ENCODE data around the gene XPR1.

The XPR1 gene

GRCh38 chr1:180611016-180611930 is 20.5 kb upstream of the XPR1 start:
- ChIA-PET CTCF (interaction anchor here (1.3 to 2.9 kb wide), 3 partner anchors 9 to 252 kb away, joined by 3 to 7 read pairs (median 4); no protein-coding TSS in a partner anchor), POLR2A (interaction anchor here (0.5 kb wide), 1 partner anchor 36 kb away, joined by 3 read pairs; no protein-coding TSS in a partner anchor)
- TF ChIP-seq, protein P1, sequence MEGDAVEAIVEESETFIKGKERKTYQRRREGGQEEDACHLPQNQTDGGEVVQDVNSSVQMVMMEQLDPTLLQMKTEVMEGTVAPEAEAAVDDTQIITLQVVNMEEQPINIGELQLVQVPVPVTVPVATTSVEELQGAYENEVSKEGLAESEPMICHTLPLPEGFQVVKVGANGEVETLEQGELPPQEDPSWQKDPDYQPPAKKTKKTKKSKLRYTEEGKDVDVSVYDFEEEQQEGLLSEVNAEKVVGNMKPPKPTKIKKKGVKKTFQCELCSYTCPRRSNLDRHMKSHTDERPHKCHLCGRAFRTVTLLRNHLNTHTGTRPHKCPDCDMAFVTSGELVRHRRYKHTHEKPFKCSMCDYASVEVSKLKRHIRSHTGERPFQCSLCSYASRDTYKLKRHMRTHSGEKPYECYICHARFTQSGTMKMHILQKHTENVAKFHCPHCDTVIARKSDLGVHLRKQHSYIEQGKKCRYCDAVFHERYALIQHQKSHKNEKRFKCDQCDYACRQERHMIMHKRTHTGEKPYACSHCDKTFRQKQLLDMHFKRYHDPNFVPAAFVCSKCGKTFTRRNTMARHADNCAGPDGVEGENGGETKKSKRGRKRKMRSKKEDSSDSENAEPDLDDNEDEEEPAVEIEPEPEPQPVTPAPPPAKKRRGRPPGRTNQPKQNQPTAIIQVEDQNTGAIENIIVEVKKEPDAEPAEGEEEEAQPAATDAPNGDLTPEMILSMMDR (IDR thresholded peaks at IDR 0.05; ENCODE audit: control extremely low read depth, extremely low read depth, low read depth, missing control alignments) = no peak
- DNase-seq (ENCODE audit: extremely low spot score) = no peak

DNA sequence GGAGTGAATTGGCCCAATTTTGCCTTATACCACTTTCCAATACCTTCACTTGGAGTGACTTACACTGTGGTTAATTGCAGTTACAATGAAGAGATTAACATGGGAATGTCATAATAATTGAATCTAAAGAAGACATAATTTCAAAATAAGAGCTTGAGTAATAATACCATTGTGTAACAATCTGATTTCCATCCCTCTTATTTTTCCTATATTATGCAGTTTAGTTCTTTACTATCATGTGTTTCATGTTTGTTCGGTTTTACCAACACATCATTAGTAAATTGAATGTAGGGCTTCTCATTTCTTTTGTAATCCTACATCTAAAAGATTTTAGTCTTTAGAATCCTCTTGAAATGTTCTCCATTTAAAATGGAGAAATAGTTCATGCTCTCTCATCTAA is 19.2 kb upstream of the XPR1 start:
- TF ChIP-seq, protein P1 (IDR thresholded peaks at IDR 0.05; ENCODE audit: control extremely low read depth, extremely low read depth, low read depth, missing control alignments) = no peak
- CTCF ChIA-PET = no interaction called here
- DNase-seq (ENCODE audit: extremely low spot score) = no peak
- POLR2A ChIA-PET = interaction anchor here (0.7 kb wide), 1 partner anchor 505 kb away, joined by 3 read pairs; no protein-coding TSS in a partner anchor

- no peak for DNase-seq (ENCODE audit: extremely low spot score)
- TF ChIP-seq, protein P1 (IDR thresholded peaks at IDR 0.05; ENCODE audit: control extremely low read depth, extremely low read depth, low read depth, missing control alignments) = no peak
- ChIA-PET POLR2A (no interaction called here), CTCF (interaction anchor here (1.0 kb wide), 1 partner anchor 13 kb away, joined by 5 read pairs; no protein-coding TSS in a partner anchor)
Measured at GRCh38 chr1:180614730-180615129, 17.1 kb upstream of the XPR1 start.

DNA sequence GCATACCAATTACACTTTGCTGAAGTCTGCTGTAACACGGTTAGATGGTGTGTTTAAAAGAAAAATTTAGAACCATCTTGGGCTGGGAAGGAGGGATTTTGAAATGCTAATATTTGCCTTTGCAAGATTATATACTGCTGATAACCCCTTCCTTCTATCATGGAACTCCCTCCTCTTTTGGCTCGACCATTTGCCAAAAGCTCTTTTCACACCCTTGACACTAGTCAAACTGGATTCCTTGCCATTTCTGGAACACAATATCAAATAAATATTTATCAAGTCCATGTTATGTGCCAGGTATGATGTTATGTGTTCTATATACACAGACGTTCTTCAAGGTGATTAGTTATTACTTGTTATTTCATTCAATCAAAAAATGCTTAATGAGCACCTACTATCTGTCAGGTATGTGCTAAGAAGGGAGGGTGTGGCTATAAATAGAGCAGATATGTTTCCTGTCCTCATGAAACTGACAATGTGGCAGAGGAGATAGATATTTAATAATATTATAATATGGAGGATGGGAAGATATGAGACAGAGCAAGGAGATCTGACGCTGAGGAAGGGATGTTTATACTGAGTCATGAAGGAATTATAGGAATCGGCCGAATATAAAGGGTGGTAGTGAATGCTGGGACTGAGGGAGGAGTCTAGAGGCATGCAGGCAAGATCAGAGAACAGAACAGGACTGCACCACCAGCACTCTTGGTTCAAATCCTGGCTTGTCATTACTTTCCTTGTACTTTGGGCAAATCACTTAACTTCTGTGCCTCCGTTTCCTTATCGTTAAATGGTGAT is 16.1 kb upstream of the XPR1 start:
- ChIA-PET CTCF (interaction anchor here (1.0 kb wide), 1 partner anchor 14 kb away, joined by 5 read pairs; no protein-coding TSS in a partner anchor), POLR2A (no interaction called here)
- DNase-seq (ENCODE audit: extremely low spot score) = no peak
- TF ChIP-seq, protein P1 (IDR thresholded peaks at IDR 0.05; ENCODE audit: control extremely low read depth, extremely low read depth, low read depth, missing control alignments) = no peak

- CTCF ChIA-PET = interaction anchor here (1.4 kb wide), 1 partner anchor 11 kb away, joined by 6 read pairs; no protein-coding TSS in a partner anchor
- DNase-seq (ENCODE audit: extremely low spot score) = no peak
- POLR2A ChIA-PET = no interaction called here
- TF ChIP-seq, protein P1 (IDR thresholded peaks at IDR 0.05; ENCODE audit: control extremely low read depth, extremely low read depth, low read depth, missing control alignments) = no peak
Measured at GRCh38 chr1:180616439-180616838, 15.4 kb upstream of the XPR1 start.

DNA sequence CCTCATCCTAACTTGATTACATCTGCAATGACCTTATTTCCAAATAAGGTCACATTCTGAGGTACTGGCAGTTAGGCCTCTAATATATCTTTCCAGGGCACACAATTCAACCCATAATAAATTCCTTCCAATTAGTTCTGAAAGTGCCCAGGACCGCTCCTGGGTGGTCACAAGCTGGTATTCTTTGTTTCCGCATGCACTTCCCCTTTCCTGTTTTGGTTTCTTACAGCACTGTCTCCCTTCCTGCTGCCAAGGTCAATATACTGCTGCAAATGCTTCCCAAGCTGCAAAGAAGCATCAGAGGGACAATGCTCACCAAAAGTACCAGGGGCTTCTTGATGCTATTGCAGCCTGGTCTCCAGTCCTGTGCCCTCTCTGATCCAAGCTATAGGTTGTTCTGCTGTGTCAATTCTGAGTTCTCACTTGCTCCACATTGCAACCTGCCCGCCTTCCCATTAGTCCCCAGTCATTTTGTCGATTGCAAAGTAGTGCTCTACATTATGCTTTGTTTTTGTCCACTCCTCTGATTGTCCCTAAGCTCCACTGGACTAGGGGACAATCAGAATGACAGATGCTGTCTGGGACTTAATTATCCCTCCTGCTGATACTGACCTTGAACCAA is 13.9 kb upstream of the XPR1 start:
- POLR2A ChIA-PET = no interaction called here
- DNase-seq (ENCODE audit: extremely low spot score) = no peak
- CTCF ChIA-PET = interaction anchor here (1.4 to 1.8 kb wide), 3 partner anchors 9 to 17 kb away, joined by 4 to 6 read pairs (median 5); partner anchors contain the start of gene XPR1
- TF ChIP-seq, protein P1 (IDR thresholded peaks at IDR 0.05; ENCODE audit: control extremely low read depth, extremely low read depth, low read depth, missing control alignments) = no peak

All from GM10248 (cell line).